ENCODE results near the gene C16orf95.
A peak's percentile ranks its signal among the peaks of the same experiment; 100 is the strongest.
"Not testable (repeated sequence)": the region's sequence is repeated elsewhere in the genome, so short reads cannot be mapped to it uniquely, and the experiment has no call there.

C16orf95 gene, protein sequence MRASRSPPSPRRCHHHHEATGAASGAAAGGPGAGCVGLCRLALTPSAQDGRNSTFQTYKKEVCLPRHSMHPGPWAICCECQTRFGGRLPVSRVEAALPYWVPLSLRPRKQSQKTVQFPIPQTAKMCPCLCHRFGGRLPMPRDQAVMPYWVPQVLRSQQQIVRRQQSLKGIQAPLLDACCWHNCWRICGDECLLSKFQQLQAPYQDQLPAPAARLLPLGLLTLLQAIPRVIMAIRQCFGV

DNA sequence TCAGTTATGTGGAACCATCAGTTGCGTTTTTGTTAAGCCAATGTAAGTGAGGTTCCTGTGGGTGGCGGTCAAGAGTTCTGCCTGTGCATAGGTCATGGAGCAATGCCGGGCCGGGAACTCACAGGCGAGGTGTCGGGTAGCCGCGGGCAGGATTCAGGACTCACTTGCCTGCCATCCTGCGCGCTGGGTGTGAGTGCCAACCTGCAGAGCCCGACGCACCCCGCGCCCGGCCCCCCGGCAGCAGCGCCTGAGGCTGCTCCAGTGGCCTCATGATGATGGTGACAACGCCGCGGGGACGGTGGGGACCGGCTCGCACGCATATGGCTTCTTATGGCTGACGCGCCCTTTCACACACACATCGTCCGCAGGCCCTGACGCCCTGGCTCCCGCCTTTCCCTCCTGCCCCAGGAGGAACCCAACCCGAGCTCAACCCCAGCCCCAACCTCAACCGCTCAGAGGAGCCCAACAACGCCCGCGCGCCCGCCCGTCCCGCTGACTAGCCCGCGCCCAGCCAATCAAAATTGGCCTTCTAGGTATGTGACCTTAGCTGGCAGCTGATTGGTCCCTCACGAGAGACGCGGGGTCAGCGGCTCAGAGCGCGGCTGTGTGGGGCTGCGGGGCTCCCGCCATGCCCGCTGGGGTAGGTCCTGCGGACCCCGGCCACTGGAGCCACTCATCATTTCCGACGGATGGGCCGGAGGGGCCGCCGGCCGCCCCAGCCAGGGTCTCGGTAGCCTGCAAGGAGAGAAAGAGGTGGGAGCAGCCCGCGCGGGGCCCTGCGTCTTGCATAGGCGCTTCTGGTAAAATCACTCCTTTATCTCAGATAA is at the start of gene C16orf95:
Gene C16orf95, minus strand, starts transcription at position 470 of the 827 bp plus-strand sequence. Its CDS starts 150 bp downstream, at position 320.
- FAIRE-seq, result no peak

DNA sequence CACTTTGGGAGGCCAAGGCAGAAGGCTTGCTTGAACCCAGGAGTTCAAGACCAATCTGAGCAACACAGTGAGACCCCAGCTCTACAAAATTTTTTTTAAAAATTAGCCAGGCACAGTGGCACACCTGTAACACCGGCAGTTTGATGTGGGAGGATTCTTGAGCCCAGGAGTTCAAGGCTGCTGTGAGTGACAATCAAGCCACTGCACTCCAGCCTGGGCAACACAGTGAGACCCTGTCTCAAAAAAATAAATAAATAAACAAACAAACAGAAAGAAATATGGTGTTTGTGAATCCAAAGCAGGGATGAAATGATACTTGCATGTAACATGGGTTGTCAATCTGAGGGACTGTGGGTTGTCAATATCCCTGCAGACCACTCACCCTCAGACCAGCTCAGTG is 49.7 kb upstream of the C16orf95 start:
- FAIRE-seq, result no peak

DNA sequence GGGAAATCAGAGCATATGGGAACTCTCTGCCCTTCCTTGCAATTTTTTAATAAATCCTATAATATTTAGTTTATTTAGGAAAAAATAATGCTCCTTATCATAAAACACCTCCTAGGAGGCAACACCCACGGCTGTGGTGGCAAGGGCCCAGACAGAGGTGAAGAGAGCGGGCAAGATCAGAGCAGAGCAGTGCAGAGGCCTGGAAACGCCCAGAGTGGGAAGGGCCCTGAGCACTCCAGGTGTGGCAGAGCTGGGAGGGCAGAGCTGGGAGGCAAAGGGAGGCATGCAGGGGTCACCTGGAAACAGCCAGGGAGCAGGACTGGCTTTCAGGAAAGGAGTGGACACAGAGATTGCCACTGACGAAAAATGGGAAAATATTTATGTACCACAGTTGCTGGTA is 49.1 kb upstream of the C16orf95 start:
- no peak for FAIRE-seq

DNA sequence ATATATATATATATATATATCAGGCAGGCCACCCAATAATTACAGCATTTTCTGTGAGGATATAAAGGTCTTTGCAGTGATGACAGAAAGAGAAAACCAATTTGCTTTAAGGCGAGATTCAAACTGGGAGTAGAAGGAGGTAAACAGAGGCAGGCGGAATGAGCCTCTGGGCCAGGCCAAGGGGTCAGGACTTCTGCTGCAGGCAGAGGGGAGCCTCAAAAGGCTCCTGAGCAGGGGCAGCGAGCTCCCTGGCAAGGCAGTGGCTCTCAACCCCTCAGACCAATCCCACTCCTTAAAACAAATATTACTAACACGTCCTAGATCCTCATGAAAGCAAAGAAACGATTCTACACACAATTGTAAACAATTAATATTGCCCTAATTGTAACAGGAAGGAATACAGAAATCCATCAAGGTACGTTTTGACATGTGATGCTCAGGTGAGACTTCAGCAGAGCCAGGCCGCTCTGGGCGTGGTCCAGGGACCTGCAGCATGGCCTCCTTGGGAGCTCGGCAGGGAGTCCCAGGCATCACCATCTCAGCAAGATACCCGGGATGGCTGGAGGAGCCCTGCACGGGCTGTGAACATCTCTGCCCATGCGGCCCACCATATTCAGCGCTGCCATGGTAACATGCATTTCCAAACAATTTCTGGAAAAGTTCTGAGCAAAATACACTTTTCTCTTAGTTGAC is 48.0 kb upstream of the C16orf95 start:
- no peak for FAIRE-seq

DNA sequence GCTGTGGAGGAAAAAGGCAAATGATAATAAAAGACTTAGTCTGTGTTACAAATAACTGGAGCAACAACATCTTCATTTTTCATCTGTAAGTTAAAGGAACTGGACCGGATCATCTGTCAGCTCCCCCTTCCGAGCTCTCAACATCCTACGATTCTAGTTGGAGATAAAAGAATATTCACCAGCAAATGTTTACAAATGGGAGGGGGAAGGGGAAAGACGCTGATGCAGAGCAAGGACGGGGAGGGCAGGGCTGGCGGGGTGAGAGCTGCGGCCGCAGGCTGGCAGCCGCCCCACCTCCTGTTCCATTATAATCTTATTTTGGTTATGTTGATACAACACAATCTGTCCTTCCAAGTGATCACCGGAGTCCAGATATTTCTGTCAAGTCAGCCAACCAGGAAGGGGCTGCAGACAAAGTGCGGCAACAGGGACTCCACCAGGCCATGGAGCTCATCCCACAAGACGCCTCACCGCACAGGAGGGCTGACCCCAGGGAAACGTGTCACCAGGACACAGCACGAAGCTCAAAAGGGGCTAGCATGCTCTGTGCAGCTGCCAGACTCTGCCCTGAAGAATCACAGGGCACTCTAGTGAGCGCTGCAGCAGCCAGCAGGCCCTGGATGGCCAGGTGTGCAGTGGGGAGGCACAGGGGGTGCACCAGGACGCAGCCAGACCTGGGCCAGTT is 46.7 kb upstream of the C16orf95 start:
- peak; percentile 43 for FAIRE-seq

DNA sequence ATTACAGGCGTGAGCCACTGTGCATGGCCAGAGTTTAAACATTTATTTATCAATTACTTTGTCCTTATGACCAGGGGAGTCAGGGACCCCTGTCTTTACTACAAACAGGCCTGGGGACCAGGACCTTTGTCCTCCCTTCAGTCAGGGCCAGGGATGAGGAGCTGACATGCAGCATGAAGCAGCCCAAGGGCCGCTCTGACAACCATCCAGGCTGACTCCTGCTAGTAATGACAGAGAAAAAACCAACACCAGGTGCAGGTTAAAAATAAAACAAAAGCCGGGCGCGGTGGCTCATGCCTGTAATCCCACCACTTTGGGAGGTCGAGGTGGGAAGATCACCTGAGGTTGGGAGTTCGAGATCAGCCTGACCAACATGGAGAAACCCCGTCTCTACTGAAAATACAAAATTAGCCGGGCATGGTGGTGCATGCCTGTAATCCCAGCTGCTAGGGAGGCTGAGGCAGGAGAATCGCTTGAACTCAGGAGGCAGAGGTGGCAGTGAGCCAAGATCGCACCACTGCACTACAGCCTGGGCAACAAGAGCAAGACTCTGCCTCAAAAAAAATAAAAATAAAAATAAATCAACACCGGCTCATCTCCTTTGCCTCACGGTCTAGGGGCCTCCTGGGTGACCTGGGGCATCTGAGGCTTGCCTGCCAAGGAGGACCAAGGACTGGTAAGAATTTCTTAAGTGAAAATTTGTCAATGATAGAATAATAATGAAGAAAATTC is 45.8 kb upstream of the C16orf95 start:
- not testable (repeated sequence) for FAIRE-seq

DNA sequence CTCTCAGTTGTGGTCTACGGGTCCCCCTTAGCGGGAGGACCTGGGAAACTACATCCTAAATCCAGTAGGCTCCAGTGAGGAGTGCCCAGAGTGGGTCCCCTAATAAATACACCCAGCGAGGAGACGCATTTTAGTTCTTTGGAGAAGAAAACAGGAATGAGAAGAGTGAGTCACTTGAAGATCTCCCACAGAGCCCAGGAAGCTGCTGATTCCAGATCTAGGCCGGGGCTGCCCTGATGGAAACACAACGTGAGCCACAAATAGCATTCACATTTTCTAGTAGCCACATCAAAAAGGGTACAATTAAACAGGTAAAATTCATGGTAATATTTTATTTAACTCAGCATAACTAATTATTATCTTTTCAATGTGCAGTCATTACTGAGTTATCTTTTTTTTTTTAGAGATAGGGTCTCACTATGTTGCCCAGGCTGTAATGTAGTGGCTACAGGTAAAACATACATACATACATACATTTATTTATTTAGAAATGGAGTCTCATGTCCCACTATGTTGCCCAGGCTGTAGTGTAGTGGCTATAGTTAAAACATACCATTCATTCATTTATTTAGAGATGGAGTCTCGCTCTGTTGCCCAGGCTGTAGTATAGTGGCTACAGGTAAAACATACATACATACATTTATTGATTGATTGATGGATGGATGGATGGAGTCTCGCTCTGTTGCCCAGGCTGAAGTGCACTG is 44.9 kb upstream of the C16orf95 start:
- no peak for FAIRE-seq

DNA sequence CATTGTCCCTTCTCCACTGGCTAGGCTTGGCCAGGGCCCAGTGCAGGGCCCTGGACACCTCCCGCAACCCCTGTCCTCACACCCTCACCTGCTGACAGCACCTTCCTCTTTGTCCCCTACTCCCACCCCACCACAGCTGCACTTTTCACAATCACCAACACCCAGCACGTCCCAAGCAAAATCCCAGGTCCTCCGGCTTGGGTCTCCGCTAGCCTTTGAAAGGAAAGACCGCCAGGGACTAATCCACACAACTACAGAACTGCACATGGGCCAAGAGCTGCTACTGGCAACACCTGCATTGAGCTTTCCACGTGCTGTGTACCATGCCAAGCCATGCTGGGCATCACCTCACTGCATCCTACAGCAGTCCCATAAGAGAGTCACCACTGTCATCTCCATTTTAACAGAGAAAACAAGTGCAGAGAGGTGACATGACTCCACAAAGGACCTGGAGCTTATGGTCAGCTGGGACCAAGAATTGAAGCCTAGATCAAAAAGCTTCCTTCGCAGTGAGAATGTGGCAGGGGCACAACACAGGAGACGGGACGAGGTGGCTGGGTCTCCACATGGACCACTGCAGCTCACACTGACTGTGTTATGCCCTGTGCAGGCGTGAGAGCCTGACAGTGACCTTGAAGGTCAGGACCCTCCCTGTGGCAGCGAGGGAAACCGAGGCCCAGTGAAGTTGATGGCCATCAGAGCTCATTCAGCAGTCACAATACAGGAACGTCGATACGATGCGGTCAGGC is 43.8 kb upstream of the C16orf95 start:
- no peak for FAIRE-seq

DNA sequence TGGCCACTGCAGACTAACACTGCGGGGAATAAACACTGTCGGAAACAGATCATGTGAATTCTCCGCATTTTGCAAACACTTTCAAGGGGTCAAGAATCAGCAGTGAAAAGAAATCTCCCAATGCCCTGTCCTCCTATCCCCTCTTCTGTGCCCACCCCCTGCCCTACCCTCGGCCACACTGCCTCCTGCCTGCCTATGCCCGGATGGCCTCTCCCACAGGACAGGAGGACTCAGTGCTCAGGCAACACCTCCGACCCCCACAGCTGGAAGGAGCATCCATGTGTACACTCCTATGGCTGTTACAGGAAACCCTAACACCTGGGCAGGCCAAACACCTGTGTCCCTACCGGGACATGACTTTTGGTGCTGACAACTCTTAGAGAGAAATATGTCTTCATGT is 41.9 kb upstream of the C16orf95 start:
- no peak for FAIRE-seq

DNA sequence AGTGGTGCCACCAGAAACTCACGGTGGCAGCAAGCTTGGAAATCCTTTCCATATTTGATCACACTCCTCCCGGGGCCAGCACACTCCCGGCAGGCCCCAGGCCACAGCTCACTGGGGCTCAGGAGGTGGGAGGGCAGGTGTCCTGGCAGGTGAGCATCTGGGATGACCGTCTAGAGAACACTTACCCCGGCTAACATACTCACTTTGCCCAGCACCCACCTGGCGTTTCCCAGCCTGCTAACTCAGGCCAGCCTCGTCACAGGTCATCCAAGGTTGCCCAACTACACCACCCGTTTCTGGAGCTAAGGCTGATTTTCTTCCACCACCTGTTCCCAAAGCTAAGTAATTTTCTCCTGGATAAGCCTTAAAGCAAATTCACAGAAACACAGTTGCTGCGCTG is 41.5 kb upstream of the C16orf95 start:
- no peak for FAIRE-seq

DNA sequence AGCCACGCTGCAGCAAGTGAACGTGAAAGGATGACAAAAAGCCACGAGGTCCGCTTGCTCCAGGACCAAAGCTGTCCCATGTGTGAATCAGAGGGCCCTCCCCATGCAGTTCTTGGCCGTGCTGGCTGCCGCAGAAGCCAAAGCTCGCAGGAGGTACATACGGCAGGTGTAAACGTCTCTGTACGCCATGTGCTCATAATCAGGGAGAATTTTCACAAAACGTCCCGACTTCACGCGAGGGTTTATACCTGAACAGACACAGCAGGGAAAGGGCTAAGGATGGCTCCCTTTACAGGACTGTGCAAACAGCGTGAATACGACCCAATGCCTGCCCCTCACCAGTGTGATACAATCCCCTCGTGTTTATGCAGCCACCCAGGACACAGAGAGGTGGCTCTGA is 41.1 kb upstream of the C16orf95 start:
- FAIRE-seq, result no peak

DNA sequence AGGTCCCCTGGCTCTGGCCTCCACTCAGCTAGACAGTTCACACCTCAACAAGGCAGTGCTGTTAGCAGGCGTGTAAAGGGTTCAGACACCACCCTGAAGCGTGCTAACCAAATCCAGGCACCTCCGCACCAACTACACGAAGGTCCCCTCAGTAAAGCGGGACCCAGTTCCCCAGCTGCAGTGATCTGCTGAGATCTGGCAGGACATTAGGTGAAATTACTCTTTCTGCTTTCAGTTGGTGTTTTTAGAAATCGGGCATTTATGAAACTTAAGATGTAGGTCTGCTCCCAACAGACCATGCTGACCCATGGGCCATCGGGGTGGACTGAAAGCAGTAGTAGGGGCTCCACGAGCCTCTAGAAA is 39.3 kb upstream of the C16orf95 start:
- FAIRE-seq, result no peak

DNA sequence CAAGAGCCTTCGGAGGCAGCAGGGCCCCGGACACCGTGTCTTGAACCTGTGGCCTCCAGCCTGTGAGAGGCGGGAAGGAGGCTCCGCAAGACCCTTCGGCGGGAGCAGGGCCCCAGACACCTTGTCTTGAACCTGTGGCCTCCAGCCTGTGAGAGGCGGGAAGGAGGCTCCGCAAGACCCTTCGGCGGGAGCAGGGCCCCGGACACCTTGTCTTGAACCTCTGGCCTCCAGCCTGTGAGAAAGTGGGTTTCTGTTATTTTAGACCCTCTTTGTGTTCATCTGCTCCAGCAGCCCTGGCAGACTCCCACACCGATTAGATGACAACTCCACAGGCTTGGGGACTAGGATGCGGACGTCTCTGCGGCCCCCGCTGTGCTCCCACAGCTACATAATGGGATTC is 36.4 kb upstream of the C16orf95 start:
- no peak for FAIRE-seq

DNA sequence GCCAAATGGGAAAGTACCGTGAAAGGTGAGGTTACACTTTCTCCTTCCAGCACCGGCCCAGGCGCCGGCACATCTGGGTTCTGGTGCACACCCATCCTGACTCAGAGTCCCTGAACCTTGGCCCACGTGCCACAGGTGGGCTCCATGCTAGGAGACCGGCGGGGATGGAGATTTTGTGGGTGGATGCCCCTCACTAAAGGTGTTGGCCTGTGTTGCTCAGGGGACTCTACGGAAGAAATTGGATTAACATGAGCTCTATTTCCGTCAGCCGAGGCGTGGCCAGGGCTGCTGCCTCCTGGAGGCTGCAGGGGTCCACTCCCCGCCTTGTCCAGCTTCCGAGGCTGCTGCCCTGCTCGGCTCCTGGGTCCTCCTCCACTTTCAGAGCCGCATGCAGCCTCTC is 35.6 kb upstream of the C16orf95 start:
- no peak for FAIRE-seq

DNA sequence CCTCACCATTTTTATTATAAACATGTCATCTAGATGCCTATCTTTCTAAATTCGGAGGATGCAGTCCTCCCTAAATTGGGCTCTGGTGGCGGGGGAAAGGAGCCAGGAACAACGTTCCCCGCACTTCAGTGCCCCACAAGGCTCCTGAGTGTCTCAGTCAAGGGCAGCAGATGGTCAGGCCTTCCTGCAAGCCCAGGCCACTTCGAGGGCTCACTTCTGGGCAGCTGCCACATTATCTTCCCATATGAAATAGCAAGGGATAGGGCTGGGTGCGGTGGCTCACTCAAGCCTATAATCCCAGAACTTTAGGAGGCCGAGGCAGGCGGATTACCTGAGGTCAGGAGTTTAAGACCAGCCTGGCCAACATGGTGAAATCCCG is 34.1 kb upstream of the C16orf95 start:
- FAIRE-seq, result no peak

DNA sequence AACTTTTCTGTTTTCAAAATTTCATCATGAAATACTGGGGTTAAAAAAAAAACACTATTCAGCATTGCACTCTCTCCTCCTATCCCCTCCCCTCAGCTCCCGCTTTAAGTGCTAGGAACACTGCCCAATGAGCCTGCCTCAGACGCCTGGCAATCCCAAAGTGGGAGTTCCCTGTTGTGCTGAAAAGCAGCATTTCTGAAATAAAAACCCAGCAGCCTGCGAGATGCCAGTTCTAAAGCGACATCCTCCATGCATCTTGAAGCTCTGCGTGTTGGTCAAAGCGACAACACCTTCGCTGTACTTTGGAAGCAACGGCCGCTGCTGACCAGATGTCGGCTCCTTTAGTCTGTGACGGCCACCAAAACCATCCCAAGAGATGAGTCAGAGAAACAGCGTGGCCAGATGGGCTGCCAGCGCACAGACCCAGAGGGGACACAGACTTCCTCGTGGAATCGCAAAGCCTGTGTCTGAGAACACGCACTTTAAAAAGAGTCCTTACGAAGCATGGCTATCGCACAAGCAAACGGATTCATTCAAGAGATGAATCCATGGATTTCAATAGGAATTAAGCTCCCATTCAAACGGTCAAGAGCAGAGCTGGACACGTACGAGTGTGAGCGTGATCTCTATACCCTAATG is 33.6 kb upstream of the C16orf95 start:
- no peak for FAIRE-seq

DNA sequence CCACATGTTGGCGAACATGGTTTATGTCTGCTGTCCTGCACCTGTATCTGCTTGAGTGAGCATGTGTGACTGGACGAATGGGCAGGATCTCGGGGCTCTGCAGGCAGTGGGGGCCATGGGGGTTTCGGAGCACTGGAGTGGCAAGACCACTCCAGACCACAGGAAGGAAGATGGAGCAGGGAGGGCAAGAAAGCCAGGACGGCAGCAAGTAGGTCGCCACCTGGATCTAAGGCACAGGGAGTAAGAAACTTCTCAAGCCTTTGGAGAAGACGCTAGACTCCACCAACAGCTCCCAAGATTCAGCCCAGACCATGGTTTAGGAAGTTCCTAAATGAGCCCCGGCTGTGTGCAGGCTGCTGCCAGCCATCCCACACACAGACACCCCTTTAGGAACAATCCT is 32.8 kb upstream of the C16orf95 start:
- no peak for FAIRE-seq

DNA sequence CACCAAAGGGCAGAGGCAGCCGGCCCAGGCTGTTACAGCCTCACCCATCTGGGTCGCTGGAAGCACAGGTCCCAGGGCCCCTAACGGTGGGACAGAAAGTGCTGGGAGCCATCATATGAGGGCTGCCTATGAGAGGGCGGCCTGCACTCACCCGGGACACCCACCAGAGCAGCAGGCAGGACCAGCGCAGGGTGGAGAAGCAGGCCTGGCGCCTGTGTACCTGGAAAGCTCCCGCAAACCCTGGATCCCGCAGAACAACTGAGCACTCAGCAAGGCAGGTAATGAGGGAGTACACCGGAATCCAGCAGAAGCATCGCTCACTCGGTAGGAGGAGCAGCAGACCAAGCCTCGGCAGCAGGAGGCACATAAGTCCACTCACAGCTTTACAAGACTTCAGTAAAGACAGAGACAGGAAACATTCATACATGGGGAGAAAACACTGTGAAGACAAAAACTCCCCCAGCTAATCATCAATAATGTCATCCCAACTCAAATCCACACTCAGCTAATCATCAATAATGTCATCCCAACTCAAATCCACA is 31.5 kb upstream of the C16orf95 start:
- no peak for FAIRE-seq

DNA sequence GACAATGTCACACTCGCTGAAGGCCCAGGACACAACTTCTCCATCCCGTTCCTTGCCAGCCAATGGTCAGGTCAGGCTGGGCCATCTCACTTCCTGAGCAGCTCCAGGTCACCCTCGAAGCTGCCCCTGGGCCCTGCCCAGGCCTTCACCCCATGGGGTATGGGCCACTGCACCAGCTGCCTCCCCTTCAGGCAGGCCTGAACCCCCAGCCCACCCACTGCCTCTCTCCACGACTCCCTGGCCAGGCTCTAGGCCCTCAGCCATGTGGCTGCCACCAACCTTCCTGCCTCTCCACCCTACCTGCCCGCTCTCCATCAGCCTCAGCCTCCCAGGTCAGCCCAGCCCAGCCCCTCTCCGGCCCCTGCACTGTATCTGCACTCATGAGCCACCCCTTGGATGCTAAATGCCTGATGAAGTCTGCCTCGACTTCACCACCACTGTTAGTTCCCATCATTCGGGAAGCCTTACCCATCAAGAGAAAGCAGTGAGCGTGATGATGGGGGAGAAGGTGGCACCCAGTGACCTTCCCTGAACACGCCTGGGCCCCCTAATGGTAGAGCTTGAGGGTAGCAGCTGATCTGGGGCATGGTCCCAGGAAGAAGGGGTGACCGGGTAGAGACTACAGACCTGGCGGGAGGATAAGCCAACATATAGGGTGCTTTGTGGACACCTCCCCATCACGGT is 30.9 kb upstream of the C16orf95 start:
- no peak for FAIRE-seq

DNA sequence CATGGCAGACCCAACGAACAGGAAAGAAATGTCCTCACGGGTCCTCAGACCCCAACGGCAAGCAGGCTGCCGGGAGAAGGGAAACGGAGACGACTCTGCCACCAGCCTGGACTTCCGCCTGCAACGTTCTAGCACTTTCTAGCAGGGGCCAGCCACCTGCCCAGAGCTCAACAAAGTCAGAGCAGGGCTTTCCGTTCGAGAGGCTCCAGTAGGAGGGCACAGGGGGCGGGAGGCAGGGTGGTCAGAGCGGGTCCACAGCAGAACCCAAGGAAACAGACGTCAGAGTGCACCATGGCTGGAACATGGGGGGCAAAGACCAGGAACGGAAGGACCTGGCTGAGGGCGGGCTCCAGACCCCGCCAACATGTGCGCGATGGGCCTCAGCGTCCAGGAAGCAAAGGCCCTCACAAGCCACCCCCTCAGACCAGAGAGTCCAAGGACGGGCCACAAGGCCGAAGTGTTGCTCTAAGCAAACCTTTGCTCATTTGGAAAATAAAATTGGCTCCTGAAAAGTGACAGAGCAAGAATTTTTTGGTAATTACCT is 29.4 kb upstream of the C16orf95 start:
- no peak for FAIRE-seq
